Choroid plexus epithelial cell (primary cell): Measurements from ENCODE around the gene RERE.

Experiments
- DNase-seq: peaks from one replicate; pipeline ENCODE4 v3.0.0-alpha.2; 2010; ENCODE audit warnings: low read depth
- H3K4me3 ChIP-seq: 2 replicates; pipeline ENCODE4 v1.5.1; 2011; ENCODE audit warnings: low read depth, mild to moderate bottlenecking, control low read depth, low read length, moderate library complexity
- CTCF ChIP-seq: conservative IDR thresholded peaks from 2 replicates; pipeline ENCODE4 v1.5.1; 2011; ENCODE audit warnings: low read depth, mild to moderate bottlenecking, control low read depth, inconsistent platforms, low read length, moderate library complexity

Gene RERE

GRCh38 chr1:8817412-8818324 lies at the start of gene RERE:
Gene RERE, minus strand, starts transcription at chr1:8817640.
- peak within 1 kb of the TSS; percentile 80 for H3K4me3 ChIP-seq
- peak; percentile 95 for DNase-seq
- no peak for TF ChIP-seq CTCF

- no peak for DNase-seq
These were observed 49.5 kb upstream of the RERE start for GRCh38 chr1:8866792-8867415.

GRCh38 chr1:8866173-8866791 lies 48.8 kb upstream of the RERE start:
- DNase-seq = no peak
- TF ChIP-seq CTCF = no peak
- H3K4me3 ChIP-seq = no peak overlapping the region

More at GRCh38 chr1:8866792-8867415, 49.5 kb upstream of the RERE start:
- no peak for TF ChIP-seq CTCF
- H3K4me3 ChIP-seq = no peak overlapping the region

GRCh38 chr1:8864713-8865344 lies 47.4 kb upstream of the RERE start:
- no peak for DNase-seq
- no peak for TF ChIP-seq CTCF

GRCh38 chr1:8863794-8864233 lies 46.4 kb upstream of the RERE start:
- TF ChIP-seq CTCF = no peak

More at GRCh38 chr1:8864713-8865344, 47.4 kb upstream of the RERE start:
- H3K4me3 ChIP-seq = no peak overlapping the region

GRCh38 chr1:8863138-8863537 lies 45.7 kb upstream of the RERE start:
- no peak overlapping the region for H3K4me3 ChIP-seq
- no peak for TF ChIP-seq CTCF
- no peak for DNase-seq

More at GRCh38 chr1:8863794-8864233, 46.4 kb upstream of the RERE start:
- no peak overlapping the region for H3K4me3 ChIP-seq
- DNase-seq = no peak
